Heart right ventricle (tissue), 16 donors: ENCODE data around the gene EMC8. TPM values are rescaled to one million over a fixed set of nuclear protein-coding genes. Genes with fewer than 3 reads are reported as not detected.

Experiments
- ATAC-seq, 8 donors: fragments of 200-7000 bp; cut with Tn5 transposase; one replicate each; pipeline ENCODE4 v1.9.1; 2020; ENCODE audit warnings: mild to moderate bottlenecking in 8 of 8, moderate library complexity in 8 of 8, moderate number of reproducible peaks in 1 of 8
- DNase-seq, 2 donors: peaks; one replicate each; pipeline ENCODE4 v3.0.0-alpha.2; 2020
- H3K27ac ChIP-seq, 10 donors: fragments of 200-600 bp; sonication (generic) in 2 of 10; one replicate each; pipeline versions ENCODE4 v1.5.0 to v1.8.0; 2020 to 2022; ENCODE audit warnings: mild to moderate bottlenecking in 3 of 10
- H3K27me3 ChIP-seq, 7 donors: fragments of 200-600 bp; one replicate each; pipeline ENCODE4 v1.8.0; 2021 to 2022; ENCODE audit warnings: mild to moderate bottlenecking in 2 of 7
- H3K36me3 ChIP-seq, 9 donors: fragments of 200-600 bp; sonication (generic) in 1 of 9; one replicate each; pipeline versions ENCODE4 v1.5.0 to v1.8.0; 2020 to 2022; ENCODE audit warnings: mild to moderate bottlenecking in 2 of 9
- H3K4me1 ChIP-seq, 9 donors: fragments of 200-600 bp; sonication (generic) in 1 of 9; one replicate each; pipeline versions ENCODE4 v1.5.0 to v1.8.0; 2020 to 2022; ENCODE audit warnings: mild to moderate bottlenecking in 4 of 9
- H3K4me3 ChIP-seq, 10 donors: fragments of 200-600 bp; sonication (generic) in 2 of 10; one replicate each; pipeline versions ENCODE4 v1.5.0 to v1.8.0; 2020 to 2022; ENCODE audit warnings: mild to moderate bottlenecking in 7 of 10, moderate library complexity in 2 of 10
- H3K9me3 ChIP-seq, 11 donors: fragments of 200-600 bp in 10 of 11; sonication (generic) in 2 of 11; one replicate each; pipeline versions ENCODE4 v1.5.0 to v1.8.0; 2013 to 2022; ENCODE audit warnings: mild to moderate bottlenecking in 2 of 11, control low read depth in 1 of 11, moderate library complexity in 1 of 11
- CTCF ChIP-seq, 9 donors: fragments of 200-600 bp; sonication (generic) in 2 of 9; IDR thresholded peaks; one replicate each; pipeline versions ENCODE4 v1.5.0 to v1.8.0; 2021 to 2022; ENCODE audit warnings: antibody characterized with exemption in 9 of 9, mild to moderate bottlenecking in 5 of 9, moderate library complexity in 1 of 9
- WGBS, 2 donors: extraction: QIAGEN DNeasy Blood & Tissue Kit; methylation state at CpG; one replicate each; pipeline ENCODE4 v1.1.7; 2013; ENCODE audit warnings: inconsistent platforms in 1 of 2; 5-methylcytosine and 5-hydroxymethylcytosine counted together
- intact Hi-C, 10 donors: fragments of 100-400 bp; cut with DNase I; formaldehyde crosslinking; loops; one replicate each; pipeline versions ENCODE4 v1.11.1 to v1.14.2; 2022
- polyA plus RNA-seq, 2 donors: library from polyadenylated mRNA; stranded (reverse); fragments of 200-250 nt; gene quantifications; one replicate each; pipeline ENCODE4 v1.2.3, GENCODE V29; 2013
- total RNA-seq, 10 donors: library from RNA; stranded (reverse); fragmentation: NEBNext Ultra II Directional in 3 of 10; extraction: Animal tissue kit (Norgen Biotek cat#: 25700) in 3 of 10; gene quantifications; one replicate each; pipeline versions ENCODE4 v1.2.1 to v1.2.4, GENCODE V29; 2021 to 2023
- donor health status: Arrhythmogenic right ventricular cardiomyopathy.
- donor health status: ischemic (EF 13 %, LVEDD 7.1; RV severe dilation, severe dysfunction).
- donor health status: healthy with polysubstance abuse.
- donor health status: DM: no; HTN: yes; CAD: no.
- donor health status: DM: no; HTN: no; CAD: no.
- donor health status: ischemic (EF 25% LVEDD 6.9; RV normal size, moderate dysfunction).
- donor health status: ischemic (EF 25% LVEDD 5.7; RV mildly dilated, moderate dysfunction).
- donor health status: healthy.
- donor health status: DM: yes; HTN: yes; CAD: no.
- donor health status: Ischemic cardiomyopathy.
- donor health status: ischemic (EF 35%, LVEDD 5.7; RV mildly dilated, moderate dysfunction).
- donor health status: nonischemic (EF 11% LVEDD 7.7; RV severe dilation, severe dysfunction).
- donor health status: DM: yes; HTN: yes; CAD: no.
- donor health status: PGD.
- donor health status: ischemic (EF 29% LVEDD 5.4; RV normal size, mild dysfunction).
- donor health status: nonischemic (EF 23%, LVEDD 6.1; RV moderate dilation, normal function).

The EMC8 gene
- total and polyA plus RNA-seq, 12 donors: 6.2 to 29.0 (median 25.3) TPM

GRCh38 chr16:85835227-85835751 lies 35.9 kb upstream of the EMC8 start:
- TF ChIP-seq CTCF (IDR thresholded peaks at IDR 0.05): no peak
- no peak for ATAC-seq
- Histone ChIP-seq H3K36me3 (no peaks in the 10 kb centered on the region), H3K4me1 (peaks cover 0 to 20% (median 0%) of the 10 kb centered on the region in 9 donors), H3K27me3 (peaks cover 0 to 84% (median 53%) of the 10 kb centered on the region in 7 donors), H3K4me3 (no peak overlapping the region), H3K9me3 (no peaks in the 10 kb centered on the region), H3K27ac (no peak overlapping the region)
- intact Hi-C loops: no loop called here
- no peak for DNase-seq
- WGBS, 2 donors: 76 to 77% methylated on average over 21 of the region's 21 CpGs

- ATAC-seq (no peak), DNase-seq (no peak)
- Histone ChIP-seq H3K9me3 (no peaks in the 10 kb centered on the region), H3K4me1 (peaks cover 0 to 25% (median 0%) of the 10 kb centered on the region in 9 donors), H3K27me3 (peaks cover 0 to 83% (median 56%) of the 10 kb centered on the region in 7 donors), H3K36me3 (no peaks in the 10 kb centered on the region), H3K27ac (no peak overlapping the region), H3K4me3 (no peak overlapping the region)
- intact Hi-C loops: no loop called here
- TF ChIP-seq CTCF (IDR thresholded peaks at IDR 0.05): no peak
- 92 to 96% methylated on average over 5 of the region's 5 CpGs for WGBS, 2 donors
Measured at GRCh38 chr16:85834741-85835140, 35.4 kb upstream of the EMC8 start.

GRCh38 chr16:85833219-85833920 lies 34.0 kb upstream of the EMC8 start:
- 46 to 70% methylated on average over 22 of the region's 22 CpGs for WGBS, 2 donors
- Histone ChIP-seq H3K9me3 (no peaks in the 10 kb centered on the region), H3K27ac (no peak overlapping the region), H3K36me3 (no peaks in the 10 kb centered on the region), H3K27me3 (peaks cover 0 to 78% (median 54%) of the 10 kb centered on the region in 7 donors), H3K4me3 (no peak overlapping the region), H3K4me1 (peaks cover 0 to 20% (median 0%) of the 10 kb centered on the region in 9 donors)
- ATAC-seq: peak in 1 of 8 donors; percentile 29
- no peak for TF ChIP-seq CTCF (IDR thresholded peaks at IDR 0.05)
- intact Hi-C loops: no loop called here
- DNase-seq: no peak

- H3K4me3 ChIP-seq: no peak overlapping the region
- DNase-seq (no peak), ATAC-seq (no peak)
- no peak overlapping the region for H3K27ac ChIP-seq
- H3K4me1 ChIP-seq: peaks cover 0 to 19% (median 0%) of the 10 kb centered on the region in 9 donors
- WGBS, 2 donors: 76 to 78% methylated on average over 21 of the region's 21 CpGs
- intact Hi-C loops: no loop called here
- H3K9me3 ChIP-seq: no peaks in the 10 kb centered on the region
- no peaks in the 10 kb centered on the region for H3K36me3 ChIP-seq
- H3K27me3 ChIP-seq: peaks cover 0 to 71% (median 48%) of the 10 kb centered on the region in 7 donors
- TF ChIP-seq CTCF (IDR thresholded peaks at IDR 0.05): no peak
Measured at GRCh38 chr16:85832570-85833218, 33.4 kb upstream of the EMC8 start.
